HG03135 (cell line): ENCODE data around the gene STK32C.
"Not testable (repeated sequence)": the region's sequence is repeated elsewhere in the genome, so short reads cannot be mapped to it uniquely, and the experiment has no call there.

Experiments
- ATAC-seq: cut with Tn5 transposase; IDR thresholded peaks from one replicate; pipeline ENCODE4 v1.9.1; 2021; ENCODE audit warnings: mild to moderate bottlenecking, moderate library complexity; ENCODE audit not compliant: unreplicated experiment

Gene STK32C

DNA sequence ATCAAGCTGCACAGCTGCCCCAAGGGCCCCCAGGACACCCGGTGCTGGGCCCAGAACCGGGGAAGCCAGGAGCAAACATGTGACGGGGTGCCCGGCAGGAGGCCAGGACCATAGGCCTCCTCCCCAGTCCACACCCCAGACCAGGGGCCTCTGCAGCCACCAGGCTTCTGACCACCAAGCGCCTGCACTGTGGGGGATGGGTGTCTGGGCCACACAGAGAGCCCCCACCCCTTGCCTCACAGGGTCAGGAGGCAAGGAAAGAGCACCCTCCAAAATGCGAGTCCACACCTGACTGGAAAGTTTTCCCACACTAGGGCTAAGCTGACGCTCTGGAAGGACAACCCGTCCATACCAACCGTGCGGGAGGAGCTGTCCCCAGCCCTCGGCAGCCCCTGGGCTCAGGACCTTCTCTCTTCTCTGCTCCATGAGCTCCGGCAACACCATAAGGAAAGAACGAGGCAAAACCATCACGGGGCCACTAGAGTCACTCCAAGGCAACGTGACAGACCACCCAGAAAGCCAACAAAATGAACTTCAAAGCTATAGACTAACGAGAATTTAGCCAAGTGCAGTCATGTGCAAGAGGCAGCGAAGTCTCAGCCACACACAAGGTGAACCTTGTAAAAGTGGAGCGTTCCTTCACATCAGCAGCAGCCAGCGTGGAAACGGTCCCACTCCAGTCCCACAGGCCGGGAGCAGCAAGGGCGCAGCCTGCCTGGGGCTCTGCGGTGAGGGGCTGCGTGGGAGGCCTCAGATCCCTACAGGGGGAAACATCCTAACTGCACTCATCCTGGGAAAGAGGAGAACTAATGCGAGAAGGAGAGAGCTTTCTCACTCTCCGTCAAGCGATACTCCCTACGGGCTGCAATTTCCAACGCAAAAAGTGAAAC, 5.1 kb downstream of the STK32C start:
- ATAC-seq = no peak

DNA sequence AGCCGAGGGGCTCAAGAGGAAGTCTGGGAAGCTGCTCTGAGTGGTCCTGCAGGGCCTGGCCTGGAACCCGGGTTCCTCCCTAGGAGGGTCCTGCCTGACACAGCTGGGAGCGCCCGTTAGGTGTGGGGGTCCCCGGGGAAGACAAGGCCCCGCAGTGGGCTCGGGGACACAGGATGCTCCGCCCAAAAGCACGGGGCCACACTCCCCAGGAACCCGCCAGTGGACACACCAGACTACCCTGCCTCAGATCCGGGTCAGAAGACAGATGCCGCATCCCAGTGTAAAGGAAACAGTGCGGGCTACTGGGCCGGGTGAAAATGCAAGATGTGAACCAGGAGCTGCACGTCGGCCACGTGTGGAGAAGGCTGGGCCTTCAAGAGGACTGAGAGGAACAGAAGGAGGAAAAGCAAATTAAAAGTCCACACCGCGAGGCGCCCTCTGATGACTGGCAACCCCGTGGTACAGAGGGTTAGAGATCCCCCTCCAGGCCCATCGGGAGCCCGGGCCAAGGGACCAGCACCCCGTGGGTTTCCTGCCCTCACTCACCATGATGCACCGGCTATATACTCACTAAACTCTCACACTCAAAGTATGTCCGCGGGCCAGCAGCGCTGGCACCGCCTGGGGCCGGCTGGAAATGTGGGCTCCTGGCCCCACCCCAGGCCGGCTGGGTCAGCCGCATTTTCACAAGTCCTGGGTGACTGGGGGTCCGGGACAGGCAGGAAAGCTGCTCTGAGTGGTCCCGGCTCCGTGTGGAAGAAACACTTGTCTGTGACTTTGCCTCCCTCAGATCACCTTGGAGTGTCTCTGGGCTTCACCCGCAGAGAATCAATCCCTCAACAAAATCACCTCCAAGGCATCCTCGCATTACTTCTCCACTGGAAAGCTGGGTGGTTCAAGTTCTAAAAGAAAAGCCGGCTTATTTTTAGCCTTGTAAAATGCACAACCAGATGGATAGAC, 6.1 kb downstream of the STK32C start:
- ATAC-seq = no peak

DNA sequence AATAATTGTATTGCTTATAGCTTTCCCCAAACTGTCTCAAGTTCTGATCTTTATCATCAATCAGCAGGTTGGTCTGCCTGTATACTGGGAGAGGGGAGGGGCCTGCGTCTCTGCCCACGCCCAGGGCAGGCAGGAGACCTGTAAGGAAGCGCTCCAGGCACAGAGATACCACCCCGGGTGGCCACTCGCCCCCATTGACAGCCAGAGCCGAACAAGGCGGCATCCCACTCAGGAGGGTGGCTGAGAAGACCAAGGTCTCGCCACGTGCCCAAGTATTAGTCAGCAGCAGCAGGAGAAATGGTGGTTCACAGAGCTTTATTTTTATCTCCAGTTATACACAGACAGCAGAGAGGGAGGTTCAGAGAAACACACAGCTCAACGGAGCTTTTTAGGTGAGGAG, 7.2 kb downstream of the STK32C start:
- ATAC-seq = no peak

DNA sequence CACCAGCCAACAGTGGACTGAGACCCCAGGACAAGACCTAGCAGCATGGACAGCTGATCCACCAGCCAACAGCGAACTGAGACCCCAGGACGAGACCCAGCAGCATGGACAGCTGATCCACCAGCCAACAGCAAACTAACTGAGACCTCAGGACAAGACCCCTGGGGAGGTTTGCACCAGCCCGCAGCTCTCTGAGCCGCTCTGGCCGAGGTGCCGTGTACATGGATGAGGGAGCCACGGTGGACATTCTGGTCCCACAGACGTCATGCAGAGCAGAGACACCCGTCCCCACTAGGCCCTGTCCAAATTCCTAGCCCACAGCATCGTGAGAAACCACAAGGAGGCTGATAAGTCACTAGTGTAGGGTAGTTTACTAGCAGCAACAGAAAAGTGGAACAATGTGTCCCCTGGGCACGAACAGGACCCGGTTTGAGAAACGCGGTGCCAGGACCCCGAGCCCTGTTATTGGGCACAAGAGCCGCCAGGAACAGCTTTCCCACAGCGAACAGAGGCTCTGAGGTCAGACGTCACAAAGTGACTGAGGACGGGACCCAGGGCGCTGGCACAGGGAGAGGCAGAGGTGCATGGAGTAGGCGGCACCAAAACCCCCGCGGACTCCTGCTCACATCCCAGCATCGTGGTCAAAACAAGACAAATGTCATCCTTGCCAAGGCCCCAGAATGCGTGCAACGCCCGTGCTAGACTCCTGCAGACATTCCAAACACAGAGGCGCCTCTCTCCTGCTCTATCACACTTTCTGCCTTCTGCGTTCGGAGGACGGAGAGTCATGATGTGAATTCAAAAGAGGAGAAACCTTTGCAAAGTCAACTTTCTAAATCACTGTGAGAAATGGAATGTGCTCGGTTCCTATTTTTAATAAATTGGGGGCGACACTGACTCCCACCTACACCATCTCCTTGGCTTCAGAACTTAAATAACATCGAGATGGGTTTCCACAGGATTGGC, 8.1 kb downstream of the STK32C start:
- ATAC-seq = no peak

DNA sequence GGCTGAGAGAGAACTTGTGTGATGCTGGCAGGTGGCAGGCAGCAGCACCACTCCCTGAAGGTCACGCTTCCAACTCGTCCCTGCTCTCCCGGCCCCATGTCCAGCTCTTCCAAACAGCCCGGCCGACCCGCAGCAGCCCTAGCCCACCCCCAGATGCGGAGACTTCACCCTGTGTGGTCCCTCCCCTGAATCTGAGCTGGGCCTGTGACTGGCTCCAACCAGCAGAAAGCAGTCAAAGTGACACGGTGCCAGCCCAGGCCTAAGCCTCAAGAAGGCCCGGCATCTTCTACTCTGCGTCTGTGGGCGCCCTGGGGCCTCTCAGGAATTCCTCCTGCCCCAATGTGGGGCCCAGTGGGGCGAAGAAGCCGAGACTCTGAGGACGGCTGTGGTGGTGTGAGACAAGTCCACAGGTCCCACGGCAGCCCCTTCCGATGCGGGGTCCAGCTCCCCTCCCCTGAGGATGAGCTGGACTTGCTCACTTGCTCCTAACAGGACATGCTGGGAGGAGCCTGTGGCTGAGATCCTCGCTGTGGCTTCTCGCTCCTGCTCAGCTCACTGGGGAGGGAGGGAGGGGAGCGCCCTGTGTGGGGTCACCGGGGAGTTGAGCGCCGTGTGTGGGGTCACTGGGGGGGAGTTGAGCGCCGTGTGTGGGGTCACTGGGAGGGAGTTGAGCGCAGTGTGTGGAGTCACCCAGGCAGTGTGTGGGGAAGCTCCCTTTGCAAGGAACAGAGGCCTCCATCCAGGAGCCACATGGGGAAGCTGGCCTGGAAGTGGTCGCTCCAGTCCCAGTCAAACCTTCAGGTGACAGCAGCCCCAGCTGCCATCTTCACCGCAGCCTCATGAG, 9.5 kb downstream of the STK32C start:
- ATAC-seq = no peak

DNA sequence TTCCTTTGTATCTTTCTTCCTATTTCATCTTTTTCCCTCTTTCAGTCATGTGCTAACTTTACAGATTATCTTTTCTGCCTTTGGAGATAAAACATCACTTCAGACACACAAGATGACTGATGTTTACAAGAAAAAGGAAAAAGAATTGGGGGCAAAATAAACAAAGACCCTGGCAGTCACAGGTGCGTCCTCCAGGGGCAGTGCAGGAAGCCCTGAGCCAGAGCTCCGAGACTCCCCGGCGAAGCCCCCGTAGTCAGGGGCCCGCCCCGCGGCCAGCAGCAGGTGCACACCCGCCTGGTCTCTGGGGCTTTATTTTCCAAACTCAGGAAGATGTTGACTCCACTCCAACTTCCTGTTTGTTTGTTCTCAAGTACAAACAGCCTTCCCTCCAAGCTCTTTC, 10.2 kb downstream of the STK32C start:
- no peak for ATAC-seq

DNA sequence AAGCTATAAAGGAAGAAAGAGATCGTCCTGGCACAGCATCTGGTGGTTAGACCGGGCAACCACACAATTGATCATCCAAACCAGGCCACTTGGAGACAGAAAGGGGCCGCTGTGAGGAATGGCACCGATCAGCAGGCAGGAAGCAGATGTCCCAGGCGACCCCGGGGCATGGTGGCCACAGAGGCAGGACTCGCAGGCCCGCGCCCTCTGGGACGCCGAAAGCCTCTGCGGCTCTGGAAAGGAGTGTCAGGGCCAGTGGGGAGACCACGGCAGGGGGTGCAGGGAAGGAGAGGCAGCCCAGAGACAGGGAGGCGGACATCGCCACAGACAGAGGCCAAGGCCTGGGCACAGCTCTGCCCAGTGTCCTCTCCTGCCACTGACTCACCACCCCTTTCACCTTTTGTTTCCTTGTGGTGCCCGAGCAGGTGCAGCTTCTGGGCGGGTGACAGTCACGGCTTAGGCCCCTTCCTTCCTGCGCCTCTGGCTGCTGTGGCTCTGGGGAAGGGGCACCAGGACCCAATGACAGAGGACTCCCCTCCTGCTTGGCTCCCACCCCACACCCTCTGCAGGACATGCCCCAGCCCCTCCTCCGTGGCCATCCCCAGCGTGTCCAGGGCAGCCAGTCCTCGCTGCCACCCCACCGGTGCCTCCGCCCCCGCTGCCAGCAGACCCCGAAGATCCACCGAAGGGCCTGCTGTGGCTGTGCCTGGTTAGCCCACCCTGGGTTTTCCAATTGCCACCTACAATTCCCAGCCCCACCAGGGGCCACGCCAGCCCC, 10.9 kb downstream of the STK32C start:
- ATAC-seq = no peak

DNA sequence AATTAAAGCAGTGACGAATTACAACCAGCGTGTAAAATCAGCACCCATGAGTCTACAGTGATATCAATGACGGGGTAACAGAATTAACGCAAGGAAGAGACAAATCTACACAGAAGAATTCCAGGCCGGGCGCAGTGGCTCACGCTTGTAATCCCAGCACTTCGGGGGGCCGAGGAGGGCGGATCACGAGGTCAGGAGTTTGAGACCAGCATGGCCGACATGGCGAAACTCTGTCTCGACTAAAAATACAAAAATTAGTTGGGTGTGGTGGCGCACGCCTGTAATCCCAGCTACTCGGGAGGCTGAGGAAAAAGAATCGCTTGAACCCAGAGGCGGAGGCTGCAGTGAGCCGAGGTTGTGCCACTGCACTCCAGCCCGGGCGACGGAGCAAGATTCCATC, 12.3 kb downstream of the STK32C start:
- ATAC-seq = not testable (repeated sequence)

DNA sequence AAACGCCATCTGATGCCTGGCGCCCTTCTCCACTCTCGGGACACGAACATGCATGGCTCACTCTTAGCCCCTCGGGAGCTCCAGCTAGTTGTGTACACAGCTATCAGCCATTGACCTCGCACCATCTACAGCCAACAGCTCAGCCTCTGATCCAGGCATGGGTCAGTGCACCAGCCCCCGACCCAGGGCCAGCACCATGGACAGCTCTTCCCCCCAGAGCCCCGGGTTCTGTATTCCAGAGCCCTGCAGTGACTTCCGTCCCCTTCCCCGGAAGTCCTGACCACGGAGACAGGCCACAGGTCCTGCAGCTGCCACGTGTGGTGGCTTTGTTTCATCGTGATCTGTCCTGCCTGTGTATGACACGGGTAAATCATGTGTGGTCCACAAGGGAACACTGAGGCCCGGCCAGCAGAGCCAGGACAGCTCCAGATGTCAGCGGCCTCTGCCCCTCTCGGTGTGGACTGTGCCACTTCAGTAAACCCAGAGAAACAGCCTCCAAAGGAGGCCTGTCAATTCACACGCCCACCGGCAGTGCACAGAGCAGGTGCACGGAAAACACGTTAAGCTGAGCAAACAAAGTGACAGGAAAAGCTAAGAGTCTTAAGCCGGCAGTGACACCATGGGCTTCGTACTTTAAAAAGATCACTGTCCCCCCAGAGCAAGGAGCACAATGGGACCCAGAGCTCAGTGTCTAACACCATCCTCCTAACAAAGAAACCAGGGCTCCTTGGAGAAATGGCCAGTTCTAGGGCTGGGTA, 13.0 kb downstream of the STK32C start:
- no peak for ATAC-seq

DNA sequence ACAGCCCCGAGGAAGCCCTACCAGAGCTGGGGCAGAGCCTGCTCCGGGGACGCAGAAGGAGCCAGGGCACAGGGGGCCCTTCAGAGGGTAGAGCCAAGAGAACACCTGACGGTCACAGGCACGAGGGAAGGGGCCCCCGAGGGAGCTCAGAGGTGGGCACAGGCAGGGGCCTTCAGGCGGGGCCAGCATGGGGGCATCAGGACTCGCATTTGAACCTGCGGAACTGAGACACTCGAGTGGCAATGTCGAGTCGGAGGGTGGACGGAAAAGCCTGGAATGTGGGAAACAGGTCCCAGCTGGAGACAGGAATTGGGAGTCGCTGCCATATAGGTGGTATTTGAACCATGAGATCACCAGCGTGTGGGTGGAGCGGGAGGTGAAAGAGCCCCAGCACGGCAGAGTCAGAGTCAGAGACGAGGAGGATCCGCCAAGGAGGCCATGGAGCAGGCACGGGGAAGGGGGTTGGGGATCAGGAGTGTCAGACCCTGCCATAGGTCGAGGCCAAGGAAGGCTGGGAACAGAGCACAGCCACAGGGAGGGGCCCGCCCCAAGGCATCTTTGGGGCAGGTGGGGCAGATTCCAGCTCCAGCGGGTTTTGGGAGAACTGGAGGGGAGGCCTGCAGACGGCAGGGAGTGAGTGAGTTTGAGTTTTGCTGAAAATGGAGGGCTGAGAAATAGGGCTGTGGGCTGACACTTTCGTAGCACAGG, 13.8 kb downstream of the STK32C start:
- no peak for ATAC-seq

DNA sequence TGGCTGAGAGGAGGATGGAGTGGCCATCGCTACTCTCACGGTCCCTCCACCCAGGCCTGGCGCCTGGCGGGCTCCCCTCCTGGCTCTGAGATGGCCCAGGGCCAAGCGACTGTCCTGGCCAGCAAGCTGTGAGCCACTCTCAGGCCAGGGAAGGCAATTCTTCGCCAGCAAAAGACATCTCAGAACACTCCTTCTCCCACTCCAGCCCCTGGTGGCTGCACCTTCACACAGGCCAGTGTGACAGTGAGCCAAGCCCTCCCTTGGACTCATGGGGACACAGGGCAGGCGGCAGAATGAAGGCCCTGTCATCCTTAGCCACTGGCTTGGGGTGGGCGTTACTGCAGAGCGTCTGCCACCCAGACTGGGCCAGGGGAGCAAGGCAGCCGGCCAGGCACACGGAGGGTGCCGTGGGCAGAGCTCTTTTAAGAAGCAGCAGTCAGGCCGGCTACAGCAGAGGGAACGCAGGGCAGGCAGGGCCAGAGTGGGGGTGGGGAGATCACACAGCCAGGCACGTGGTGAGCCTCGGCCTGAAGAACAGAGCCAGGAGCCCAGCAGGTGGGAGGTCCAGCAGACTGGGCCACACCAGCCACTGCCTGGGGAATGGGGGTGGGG, 14.4 kb downstream of the STK32C start:
- no peak for ATAC-seq

DNA sequence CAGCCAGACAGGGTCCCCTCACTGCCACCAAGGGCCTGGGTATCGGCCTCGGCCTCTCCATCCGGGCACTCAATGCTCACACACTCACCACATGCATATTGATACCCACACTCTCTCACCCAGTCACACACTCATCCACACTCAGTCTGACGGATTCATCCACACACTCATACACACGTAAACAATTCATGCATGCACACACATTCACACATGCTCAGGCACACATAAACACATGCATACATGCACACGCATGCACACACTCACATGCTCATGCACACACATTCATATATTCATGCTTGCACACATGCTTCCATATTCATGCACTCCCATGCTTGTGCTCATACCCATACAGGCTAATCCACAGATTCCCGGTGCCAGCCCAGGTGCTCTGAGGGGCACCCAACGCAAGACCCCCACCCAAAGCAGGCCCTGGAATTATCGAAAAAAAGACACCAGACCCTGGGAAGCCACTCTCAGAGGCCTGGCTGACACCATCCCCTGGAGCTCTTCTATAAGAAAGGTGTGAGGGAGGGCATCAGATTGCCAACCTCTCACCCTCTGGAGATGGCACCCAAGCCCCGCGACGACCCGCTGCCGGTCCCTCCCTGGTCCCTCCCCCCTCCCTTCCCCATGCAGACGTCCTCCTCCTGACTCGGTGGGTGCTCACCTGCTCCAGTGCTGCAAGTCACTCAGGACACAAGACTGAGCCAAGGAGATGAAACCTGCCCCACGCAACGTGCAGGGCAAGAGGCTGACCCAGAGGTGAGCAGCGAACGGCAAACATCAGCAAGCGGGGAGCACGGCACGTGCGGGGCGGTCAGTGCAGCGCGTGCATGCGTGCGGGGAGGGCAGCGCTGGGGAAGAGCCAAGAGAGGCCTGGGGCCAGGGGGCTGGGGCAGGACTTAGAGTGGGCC, 15.2 kb downstream of the STK32C start:
- no peak for ATAC-seq

DNA sequence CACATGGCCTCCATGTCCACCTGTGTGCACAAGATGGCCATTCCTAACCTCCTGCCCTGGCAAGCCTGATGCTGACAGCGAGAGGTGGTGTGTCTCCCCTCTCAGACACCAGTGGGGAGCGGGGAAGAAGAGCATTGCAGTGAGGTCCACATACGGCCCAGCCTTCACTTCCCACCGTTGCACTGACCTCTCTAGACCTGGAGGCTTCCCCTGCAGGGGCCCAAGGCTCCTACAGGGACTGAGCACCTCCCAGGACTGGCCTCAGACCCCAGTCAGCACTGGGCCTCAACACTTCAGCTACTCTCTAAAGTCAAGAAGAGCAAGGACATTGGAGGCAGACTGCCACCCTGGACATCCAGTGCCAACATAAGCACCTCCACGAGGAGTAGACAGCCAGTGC, 15.9 kb downstream of the STK32C start:
- no peak for ATAC-seq

DNA sequence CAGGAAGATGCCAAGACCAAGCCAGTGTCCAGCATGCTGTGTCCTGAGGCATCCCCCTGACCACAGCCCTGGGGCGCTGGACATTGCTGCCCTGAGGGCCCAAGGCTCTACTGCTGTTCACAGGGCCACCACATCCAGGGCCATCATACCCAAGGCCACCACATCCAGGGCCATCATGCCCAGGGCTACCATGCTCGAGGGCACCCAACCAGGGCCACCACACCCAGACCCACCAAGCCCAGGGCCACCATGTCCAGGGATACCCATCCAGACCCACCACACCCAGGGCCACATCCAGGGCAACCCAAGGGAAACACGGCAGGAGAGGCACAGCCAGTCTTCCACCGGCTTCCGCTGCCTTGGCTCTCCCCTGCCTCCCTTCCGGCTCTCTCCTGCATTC, 17.1 kb downstream of the STK32C start:
- ATAC-seq = no peak

DNA sequence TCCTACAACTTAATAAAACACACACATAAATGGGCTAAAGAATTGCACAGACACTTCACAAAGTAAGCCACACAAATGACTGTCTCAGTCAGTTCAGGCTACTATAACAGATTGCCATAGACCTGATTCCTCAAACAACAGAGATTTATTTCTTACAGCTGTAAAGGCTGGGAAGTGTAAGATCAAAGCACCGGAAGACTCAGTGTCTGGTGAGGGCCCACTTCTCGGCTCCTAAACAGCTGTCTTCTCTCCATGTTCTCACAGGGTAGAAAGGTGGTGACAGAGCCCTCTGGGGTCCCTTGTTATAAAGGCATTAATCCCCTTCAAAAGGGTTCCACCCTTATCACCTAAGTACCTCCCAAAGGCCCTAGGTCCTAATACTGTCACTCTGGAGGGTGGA, 18.3 kb downstream of the STK32C start:
- no peak for ATAC-seq
